NOMO-1 (cell line): ENCODE results near the gene DEFB132.
A peak's percentile ranks its signal among the peaks of the same experiment; 100 is the strongest.

Experiments used
- DNase-seq, 2 experiments: peaks; one replicate each; lab custom pipeline; 2025; ENCODE audit not compliant: unreplicated experiment in 2 of 2; lab: John Stamatoyannopoulos, UW

The DEFB132 gene

DNA sequence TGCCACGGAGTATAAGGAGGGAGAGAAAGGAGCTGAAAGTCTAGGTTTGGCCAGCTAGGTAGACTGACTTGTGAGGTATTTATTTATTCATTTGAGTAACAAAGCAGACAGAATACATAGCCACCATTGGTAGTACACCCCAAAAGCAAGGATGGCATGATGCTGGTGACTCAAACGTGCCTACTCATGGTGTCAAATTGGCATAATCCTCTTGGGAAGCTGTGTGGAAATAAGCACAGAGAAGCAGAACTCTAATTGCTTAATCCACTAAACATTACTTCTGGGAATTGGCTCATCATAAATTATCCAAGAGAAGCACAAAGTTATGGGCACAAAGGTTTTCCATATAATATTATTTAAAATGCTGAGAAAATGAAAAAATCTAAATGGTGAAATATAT, 2.5 kb downstream of the DEFB132 start:
- no peak for DNase-seq

DNA sequence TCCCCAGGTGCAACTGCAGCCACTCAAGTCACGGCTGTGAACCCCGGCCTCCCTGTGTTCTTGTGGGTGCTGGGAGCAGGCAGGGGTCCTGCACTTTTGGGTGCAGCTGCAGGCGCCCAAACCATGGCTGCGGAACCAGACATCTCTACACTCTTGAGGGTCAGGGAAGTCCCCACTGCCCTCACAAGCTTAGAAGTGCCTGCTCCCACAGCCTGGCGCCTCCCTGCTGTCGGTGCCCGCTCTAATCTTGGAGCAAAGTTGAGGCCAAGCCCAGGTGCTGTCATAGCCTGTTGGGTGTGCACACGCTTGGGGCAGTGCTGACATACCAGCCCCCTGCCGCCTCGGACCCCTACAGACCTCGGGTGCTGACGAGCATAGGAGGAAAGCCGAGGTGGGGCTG, 6.2 kb downstream of the DEFB132 start:
- DNase-seq = no peak

DNA sequence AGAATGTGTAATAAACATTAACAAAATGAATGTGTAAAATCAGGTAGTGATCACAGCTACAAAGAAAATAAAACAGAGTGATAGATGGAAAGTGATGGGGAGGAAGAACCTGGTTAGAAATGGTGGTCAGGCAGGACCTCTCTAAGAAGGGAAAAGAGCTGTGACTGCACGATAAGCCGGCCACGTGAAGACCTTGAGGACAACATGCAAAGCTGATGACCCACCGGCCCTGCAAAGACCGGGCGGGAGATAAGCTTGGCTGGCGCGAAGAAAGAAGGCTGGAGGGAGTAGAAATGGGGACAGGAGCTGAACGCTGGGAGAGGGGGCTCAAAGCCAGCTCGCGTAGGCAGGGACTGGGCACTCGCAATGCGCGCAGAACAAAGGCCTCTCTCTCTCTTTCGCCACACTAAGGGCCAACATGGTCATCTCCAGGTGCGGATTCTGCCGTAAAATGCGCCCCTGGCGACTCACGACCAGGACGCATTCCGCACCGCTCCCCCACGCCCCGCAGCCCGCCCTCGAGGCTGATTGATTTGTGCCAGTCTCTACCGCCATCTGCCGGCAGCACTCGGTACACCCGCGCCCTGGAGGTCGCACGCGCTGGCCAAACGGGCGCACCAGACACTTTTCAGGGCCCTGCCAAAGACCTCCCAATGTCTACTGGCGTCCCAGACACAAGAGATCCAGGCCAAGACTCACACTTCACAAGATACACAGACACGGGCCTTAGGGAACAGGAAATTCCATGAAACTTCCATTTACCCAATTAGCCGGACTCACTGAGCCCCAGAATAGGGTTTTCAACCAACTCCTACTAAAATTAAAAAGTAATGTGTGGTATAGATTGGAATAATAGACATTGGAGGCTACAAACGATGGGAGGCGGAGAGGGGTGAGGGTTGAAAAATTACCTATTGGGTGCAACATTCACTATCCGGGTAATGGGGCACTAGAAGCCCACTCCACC, 9.4 kb downstream of the DEFB132 start:
- peak; percentile 70 to 85 for DNase-seq

DNA sequence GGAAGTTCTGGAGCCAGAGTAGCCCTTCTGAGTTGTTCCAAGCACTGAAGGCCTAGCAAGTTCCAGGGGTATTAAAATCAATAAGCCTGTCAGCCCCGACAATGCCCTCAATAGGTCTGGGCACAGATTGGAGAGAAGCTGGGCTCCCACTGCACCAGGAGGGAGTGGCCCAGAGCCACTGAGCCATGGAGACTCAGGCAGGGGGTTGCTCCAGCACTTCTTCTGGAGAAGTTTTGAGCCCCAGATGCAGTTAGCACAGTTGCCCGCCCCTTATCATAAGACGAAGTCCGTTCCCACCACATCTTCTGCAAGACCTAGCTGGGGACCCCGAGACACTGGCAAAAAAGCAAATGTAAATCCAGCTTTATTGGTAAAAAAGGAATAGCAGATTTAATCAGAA, 13.0 kb downstream of the DEFB132 start:
- no peak for DNase-seq

DNA sequence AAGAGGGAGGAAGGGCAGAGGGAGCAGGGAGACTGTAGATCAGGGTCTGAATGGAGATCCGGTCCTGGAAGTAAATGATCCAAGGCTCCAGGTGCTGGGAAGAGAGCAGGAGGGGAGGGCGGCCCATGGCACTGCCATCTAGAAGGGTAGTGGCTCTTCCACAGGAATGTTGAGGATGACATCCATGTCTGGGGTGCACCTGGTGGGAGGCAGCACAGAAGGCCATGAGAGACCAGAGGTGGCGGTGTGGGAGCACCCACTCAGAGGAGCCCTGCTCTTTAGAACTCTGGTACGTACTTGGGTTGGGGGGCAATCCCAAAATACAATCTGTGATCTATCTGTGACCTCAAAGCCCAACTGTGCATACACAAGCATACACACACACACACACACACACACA, 13.5 kb downstream of the DEFB132 start:
- no peak for DNase-seq

DNA sequence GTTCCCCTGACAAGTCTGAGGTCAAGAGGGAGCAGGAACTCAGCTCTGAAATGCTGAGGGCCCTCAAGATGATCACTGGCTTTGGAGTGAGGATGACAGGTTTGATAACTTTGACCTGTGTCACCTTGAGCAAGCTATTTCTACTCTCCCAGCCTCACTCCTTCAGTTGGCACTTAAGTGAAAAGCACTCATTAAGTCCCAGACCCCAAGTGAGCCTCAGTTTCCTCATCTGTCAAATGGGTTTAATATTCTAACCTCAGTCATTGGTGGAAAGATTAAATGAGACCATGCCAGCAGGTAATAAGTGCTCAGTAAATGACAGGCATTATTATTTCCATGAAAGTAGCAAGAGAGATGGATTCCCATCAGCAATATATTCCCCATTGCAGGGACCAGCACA, 14.0 kb downstream of the DEFB132 start:
- DNase-seq = no peak

DNA sequence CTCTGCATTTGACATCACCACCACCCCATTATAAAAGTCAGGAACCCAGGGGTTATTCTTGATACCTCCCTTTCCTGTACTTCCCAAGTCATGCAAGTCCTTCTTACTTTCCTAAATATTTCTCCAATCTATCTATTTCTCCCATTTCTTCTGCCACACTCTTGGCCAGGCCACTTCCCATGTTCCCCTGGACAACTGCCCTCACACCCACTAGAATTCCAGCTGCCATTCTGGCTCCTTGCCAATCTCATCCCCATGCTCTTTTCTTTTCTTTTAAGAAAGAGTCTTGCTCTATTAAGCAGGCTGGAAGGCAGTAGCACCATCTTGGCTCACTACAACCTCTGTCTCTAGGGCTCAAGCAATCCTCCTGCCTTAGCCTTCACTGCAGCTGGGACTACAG, 15.2 kb downstream of the DEFB132 start:
- no peak for DNase-seq

DNA sequence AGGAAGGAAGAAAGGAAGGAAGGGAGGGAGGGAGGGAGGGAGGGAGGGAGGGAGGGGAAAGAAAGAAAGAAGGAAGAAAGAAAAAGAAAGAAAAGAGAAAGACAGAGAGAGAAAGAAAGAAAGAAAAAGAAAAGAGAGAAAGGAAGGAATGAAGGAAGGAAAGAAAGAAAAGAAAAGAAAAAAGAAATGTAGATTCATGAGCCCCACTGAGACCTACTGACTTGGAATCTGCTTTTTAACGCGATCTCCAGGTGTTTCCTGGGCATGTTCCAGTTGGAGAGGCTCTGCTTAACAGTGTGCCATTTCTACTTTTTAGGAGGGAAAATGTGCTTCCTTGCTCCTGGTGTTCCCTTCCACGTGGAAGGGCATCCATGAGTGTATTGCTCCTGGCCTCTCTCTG, 16.4 kb downstream of the DEFB132 start:
- no peak for DNase-seq

DNA sequence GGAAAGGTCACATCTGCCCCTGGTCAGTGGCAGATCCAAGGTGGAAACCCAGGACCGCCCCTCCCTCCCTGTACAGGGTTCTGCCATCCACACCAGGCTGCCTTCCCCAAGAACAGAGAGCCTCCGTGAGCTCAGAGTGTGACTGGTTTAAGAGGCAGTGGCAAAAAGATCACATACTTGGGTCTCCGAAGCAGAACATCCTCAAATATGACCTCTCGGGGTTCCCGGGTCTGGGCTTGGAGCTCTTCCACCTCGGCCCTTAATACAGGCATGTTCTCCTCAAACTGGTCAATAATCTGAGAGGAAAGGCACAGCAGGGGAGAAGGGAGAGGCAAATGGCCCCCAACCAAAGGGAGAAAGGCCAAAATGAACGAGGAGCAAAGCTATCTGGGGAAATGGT, 18.3 kb downstream of the DEFB132 start:
- no peak for DNase-seq

DNA sequence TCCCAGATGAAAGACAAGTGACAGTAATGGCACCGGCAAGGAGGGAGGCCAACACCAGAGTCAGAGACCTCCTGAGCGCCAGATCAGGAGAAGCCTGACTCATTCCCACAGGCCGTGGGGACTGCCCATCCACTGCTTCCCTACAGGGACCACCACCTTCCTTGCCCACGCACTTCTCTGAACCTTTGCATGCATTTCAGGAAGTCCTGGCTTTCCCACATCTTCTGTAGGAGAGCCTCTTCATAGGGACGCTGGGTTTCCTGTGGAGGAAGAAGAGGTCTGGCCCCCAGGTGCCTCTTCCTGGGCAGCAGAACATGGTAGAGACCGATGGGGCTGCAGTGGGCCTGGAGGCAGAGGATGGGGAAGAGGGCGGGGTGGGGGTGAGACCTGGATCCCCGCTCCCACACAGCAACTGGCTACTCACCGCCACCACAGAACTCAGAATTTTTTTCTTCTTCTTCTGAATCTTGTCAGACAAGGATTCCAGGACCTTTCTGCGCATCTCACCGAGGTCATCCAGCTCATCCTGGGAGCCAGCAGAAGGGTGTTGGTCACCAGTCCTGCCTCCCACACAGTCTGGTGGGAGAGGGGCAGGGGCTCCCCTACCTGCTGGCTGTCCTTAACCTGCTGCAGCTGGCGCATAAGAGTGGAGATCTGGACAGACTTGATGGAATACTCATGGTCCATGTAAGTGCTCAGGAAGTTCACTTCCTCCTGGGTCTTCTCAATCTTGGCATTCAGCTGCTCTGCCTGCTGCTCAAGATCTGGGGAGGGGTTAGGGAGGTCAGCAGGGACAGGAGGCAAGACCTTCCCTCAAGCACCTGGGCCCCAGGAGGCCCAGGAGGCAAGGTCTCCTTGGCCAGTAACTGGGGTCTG, 19.3 kb downstream of the DEFB132 start:
- no peak for DNase-seq

DNA sequence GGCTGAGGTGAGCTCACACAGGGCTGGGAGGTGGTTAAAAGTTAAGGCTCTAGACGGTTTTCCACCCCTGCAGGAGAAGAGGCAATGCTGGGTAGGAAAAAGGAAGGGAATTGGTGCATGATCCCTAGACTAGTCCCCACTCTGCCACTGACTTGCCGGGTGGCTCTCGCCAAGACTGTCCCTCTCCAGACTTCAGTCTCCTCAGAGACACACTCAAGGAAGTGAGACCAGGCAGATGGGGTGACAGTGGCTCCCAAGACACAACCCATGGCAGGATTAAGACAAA, 19.9 kb downstream of the DEFB132 start:
- DNase-seq = no peak

DNA sequence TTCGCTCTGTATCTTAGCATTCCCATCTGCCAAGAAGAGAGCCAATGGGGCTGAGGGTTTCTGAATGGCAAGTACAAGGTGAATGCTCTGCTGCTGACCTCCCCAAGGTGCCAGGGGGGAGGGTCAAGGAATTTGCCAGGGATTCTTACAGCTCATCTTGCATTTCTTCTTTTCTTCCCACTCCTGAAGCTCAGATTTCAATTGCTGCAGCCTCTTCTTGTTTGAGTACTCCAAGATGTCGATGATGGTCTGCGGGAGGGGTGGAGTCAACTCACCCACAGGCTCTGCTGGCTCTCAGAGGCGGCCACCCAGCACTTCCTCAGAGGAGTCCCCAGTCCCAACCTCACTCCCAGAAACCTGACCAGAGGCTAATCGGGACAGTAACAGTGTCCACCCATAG, 20.7 kb downstream of the DEFB132 start:
- no peak for DNase-seq

DNA sequence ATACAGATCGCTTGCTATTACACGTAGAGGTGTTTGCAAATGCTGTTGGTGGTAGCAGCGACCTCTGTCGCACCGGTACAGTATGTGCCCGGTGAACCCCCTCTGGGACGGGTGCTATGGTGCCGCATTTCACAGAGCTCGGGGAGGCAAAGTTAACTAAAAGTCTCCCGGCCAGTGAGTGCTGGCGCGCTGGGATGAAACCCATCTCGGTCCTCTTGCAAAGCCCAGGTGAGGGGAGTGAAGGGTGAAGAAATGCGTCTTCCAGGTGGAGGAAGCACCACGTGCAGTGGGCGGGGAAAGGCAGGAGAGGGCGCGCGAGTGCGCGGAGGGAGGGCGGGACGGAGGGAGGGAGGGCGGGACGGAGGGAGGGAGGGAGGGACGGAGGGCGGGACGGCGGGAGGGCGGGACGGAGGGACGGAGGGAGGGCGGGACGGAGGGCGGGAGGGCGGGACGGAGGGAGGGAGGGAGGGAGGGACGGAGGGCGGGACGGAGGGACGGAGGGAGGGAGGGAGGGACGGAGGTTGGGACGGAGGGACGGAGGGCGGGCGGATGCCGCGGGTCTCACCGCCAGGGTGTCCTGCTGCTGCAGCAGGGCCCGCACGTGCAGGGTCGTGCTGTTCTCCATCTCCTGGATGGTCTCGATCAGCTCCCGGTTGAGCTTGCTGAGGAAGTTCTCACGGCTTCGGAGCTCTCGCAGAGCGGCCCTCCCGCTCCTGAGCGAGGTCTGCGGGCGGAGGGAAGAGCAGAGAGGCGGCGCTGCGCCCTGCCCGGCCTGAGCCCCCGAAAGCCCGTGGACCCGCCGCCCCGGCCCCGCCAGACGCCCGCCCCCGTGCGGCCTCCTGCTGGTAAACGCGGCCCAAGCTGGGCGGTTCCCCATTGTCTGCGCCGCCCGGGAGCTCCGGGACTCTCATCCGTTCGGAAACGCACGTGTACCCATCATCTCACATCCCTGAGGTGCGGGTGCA, 21.4 kb downstream of the DEFB132 start:
- DNase-seq = no peak

DNA sequence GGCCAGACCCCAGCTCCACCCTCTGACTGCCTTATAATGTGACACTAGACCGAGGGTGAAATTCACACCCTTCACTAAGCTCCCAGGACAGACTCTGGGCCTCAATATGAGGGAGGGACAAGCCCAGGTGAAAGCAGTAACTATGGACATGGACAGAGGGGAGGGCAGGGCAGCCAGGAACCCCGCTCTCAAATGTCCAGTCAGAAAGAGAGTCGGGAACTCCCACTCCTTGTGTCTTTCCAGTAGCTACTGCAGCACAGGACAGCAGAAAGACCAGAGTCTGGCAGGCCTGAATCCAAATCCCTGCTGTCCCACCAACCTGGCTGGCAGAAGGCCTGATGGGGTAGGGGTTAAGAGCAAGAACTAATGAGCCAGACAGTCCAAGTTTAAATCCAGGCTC, 26.6 kb downstream of the DEFB132 start:
- DNase-seq = no peak

DNA sequence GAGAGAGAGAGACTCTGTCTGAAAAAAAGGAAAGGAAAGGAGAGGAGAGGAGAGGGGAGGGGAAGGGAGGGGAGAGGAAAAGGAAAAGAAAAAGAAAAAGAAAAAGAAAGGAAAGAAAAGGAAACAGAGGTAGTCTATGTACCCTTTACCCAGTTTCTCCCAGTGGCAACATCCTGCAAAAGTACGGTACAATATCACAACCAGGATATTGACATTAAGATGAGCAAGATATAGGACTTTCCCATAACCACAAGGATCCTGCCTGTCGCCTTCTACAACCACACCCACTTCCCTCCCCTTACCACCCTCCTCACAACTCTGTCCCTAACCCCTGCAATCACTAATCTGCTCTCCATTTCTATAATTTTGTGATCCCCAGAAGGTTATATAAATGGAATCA, 29.0 kb downstream of the DEFB132 start:
- no peak for DNase-seq

DNA sequence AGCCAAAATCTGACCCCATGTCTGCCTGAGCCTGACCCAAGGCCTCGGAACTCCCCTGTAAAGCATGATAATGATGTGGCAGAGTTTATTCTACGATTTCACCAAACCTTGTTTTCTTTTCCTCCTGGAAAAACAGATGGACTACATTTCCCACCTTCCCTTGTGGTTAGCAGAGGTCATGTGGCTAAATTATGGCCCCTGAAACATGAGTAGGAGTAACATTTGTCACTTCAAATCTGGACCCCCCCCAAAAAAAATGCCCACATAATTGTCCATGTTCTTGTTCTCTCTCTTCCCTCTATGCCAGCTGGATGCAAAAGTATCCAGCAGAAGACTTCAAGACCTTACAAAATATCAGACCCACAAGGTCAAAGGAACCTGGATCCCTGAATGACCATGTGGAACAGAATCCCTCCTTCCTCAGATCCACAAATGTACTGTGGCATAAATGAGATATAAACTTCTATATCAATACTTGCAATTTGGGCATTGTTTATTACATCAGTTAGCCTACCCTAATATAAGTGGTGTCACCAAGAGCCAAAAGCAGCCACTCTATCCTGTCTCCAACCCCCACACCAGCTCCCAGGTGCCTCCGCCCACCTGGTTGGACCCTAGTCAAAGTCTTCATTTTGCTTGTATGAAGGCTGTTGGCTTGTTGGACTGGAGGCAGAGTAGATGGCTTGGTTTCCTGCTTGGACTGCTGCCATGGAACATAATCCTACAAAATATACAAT, 31.6 kb downstream of the DEFB132 start:
- no peak for DNase-seq

DNA sequence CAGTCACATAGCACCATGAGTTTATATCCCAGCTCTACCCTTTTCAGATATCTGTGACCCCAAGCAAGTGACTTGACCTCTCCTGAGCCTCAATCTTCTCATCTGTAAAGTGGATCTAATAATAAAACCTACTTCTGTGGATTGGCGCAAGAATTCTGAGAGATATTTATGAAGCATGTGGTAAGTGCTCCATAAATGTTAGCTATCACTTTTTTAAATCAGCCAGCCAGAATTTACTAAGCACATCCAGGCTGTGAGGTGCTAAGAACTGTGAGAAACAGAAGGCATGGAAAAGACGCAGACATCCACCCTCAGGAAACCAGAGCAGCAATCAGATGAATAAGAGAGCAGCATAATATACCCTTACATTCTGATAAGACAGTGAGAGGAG, 32.2 kb downstream of the DEFB132 start:
- DNase-seq = no peak

DNA sequence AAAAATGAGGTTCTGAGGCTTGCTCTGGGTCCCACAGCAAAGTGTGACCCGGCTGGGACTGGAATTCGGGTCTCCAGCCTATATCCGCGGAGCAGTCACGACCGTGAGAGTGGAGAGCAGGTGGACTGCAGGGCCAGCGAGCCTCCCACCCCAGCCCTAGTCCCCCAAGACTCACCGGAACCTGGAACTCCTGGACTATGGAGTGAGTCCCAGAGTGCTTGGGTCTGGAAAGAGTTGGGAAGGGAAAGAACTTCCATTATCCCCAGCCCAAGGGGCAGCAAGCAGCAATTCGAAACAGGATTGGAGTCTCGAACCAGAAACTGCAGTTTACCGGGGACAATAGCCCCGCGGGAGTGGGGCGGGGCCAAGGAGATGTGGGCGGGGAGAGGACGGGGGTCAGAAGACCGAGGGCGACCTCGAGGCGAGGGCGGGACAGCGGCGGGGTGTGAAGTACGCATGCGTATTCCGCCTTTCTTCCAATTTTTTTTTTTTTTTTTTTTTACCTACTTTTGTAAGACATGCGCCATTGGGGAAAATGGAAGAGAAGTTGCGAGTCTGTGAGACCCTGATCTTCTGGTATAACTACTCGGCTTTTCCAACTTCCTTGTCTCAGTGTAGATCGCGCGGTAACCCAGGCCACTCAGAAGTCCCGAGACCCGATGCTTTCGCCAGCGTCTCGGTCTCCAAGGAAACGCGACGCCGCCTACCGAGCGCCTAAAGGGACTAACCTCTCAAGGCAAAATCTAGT, 32.7 kb downstream of the DEFB132 start, which contains the start of gene C20orf96:
C20orf96 (minus strand) TSS at position 667 of the 748 bp plus-strand sequence; CDS start at position 527, 140 bp downstream.
- DNase-seq = peak; percentile 88 to 90

DNA sequence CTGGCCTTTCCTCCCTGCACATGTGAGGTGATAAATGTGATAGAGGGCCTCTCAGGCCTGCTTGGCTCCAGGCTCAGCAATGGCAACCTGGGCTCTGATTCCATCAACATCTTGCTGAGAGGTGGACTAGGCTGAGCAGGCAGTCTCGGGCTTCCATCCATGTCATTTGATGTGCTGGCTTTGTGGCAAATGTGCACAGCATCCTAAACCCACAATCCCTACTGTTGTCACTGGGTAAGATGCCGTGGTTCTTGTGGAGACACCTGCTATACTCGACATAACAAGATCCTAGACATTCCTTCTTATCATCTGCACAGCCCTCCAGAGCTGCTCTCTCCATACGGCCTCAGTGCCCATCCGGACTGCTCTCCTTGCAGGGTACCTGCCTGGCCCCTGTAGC, 37.1 kb downstream of the DEFB132 start:
- no peak for DNase-seq
